Cerebellar cortex (tissue), 1 donor: ENCODE results near the gene NCR3LG1.
"Not testable (repeated sequence)": the region's sequence is repeated elsewhere in the genome, so short reads cannot be mapped to it uniquely, and the experiment has no call there.

ENCODE experiments used
- DNase-seq: peaks from one replicate; pipeline ENCODE4 v3.0.0-alpha.2; 2015; ENCODE audit warnings: low spot score

The NCR3LG1 gene

DNA sequence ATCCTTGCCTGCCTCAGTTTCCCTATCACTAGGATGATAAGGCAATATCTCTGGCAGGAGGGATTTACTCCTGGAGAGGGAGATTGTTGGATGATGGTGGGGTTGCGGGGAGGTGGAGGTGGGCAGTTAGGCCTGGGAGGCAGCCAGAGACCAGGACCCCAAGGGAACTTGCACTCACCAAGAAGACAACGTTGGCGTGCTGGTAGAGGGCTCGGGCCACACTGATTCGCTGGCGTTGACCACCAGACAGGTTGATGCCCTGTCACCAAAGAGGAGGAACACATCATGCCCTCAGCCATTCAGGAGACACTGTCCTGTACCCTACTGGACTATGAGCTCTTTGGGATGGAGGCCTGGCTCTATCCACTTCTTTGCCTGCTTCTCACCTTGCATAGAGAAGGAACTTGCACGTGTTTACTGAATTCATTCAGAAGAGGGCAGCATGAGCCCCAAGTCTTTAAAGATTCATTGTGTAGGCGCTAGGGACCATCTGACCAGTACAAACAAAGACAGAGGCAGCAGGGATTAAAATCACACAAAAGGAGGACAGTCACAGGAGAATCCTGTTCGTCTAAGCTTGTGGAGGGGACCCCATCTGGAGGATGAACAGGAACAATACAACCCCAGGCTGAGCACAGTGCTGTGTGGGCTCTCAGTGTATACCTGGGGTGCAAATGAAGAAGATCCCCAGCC lies 61.0 kb downstream of the NCR3LG1 start:
- peak; percentile 25 for DNase-seq

DNA sequence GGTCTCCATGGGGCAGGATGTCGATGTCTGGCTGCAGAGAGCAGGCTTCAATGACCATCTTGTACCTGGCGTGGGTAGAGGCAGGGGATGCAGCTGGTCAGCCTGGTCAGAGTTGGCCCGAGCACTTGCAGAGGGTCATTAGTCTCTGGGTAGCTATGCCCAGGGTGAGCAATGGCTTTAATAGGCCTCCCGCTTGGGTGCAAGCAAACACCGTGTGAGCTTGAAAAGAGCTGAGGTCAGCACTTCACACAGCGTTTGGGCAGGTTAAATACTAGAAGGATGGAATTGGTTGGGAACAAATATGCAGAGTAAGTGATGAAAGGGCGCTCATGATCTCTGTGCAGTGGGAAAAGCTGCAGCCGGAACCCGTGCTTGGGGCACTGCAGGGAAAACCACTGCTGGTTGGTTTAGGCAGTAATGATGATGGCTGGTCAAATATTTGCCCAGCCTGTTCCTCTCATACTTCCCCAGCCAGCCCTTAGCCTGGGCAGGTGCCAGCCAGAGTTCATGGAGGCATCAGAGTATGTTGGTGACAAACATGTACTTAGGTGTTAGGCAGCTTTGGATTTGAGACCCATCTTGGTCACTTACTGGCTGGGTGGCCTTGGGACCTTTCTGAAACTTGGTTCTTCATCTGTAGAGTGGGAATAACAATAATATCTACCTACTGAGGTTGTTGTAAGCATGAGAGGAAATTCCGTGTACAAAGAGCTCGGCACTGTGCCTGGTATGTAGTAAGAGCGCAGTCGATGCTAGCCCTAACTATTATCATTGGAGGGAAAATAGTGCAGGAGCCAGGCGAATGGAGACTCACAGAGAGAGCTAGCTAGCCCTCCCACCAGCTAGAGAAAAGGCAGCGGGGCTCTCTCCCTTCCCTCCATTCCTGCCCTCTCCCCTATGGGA lies 62.1 kb downstream of the NCR3LG1 start:
- DNase-seq, result no peak

DNA sequence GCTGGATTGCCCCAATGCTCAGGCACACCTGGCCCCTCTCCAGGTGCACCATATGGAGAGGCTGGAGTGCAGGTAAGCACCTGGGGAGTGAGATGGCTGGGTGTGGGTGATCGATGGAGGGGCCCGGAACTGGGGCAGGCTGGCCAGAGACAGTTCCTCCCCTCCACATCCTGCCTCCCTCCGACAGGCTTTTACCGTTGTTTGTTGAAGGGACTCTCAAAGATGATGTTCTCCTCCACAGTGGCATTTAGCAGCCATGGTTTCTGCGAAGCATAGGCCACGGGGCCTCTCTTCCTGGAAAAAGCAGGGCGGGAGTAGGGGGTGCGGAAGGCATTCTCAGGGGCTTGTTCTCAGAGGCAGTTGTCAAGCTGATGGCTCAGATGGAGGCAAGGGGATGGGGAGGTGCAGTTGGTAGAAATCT lies 62.7 kb downstream of the NCR3LG1 start:
- DNase-seq, result no peak

DNA sequence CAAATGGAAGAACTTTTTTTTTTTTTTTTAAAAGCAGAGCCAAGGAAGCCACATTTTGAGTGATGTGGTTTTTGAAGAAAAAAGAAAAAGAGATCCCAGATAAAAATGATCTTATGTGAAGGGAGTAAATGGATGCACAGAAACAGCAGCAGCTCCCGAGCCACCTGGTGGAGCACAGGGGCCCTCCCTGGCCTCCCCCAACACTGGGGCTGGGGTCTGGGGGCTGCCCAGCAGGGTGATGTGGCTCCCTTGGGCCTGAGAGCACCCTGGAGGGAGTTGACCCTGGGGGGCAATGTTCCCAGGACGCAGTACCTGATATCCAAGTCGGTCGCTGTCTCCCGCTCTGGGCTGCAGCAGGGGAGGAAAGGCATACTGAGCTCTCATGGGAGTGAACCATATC lies 63.4 kb downstream of the NCR3LG1 start:
- DNase-seq, result no peak

DNA sequence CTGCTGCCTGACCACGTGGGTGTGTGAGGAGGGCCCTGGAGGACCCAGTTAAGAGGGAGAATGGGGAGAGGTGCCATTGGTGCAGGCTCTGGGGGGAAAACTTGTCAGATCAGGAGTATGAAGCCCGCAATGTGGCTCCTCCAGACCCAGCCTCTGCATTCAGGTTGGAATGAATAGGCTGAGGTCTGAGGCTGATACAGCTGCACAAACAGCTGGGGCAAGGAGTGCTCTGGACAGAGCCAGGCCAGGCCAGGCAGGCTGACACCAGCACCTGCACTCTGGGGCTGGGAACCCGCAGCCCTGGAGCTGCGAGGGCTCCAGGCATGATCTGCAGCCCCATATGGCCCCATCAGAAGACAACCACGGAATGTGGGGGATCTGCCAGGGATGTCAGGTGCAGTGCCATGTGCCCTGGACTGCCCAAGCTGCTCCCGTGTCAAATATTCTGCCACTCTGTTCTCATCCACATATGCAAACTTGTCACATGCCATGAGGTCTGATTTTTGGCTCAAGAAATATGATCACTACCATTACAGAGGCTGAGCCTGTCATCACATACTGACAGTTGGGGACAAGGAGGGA lies 64.0 kb downstream of the NCR3LG1 start:
- DNase-seq, result peak; percentile 92

DNA sequence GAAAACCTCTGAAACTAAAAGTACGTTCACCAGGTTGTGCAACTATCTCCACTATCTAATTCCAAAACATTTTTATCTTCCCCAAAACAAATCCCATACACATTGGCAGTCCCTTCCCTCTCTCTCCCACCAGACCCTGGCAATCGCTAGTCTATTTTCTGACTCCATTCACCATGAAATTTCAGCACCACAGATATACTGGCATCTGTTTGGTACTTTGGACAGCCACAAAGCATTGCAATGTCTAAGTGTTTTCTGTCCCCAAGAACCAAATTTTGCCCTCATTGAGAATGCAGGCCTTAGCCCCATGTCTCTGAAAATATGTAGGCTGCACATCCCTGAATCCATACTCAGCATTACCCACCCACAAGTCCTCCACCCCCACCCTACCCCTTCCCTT lies 64.9 kb downstream of the NCR3LG1 start:
- no peak for DNase-seq

DNA sequence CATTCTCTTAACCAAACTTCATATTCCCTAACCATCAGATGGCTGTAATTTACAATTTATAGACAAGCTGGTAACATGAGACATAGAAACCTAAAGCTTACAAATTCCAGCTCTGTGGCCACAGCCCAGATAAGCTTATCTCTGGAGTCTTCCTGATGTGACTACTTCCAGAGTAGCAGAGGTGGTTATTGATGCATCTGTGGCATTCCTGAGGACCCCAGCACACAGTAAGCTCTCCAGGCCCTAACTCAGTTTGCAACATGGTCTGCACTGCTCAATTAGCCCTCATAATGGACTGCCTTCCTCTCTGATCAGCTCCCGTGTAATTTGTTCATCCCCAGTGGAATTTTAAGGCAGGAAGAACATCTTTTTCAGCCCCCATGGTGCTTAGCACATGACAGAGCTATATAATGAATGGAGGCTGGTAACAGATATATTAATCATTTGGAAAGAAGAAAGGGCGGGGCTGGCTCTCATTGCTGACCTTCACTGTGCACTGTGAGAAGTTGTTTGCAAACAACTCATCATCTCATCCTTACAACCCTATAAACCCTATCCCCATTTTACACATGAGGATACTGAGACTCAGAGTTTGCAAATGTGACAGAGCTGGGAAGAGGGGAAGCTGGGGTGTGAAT lies 67.0 kb downstream of the NCR3LG1 start:
- no peak for DNase-seq

DNA sequence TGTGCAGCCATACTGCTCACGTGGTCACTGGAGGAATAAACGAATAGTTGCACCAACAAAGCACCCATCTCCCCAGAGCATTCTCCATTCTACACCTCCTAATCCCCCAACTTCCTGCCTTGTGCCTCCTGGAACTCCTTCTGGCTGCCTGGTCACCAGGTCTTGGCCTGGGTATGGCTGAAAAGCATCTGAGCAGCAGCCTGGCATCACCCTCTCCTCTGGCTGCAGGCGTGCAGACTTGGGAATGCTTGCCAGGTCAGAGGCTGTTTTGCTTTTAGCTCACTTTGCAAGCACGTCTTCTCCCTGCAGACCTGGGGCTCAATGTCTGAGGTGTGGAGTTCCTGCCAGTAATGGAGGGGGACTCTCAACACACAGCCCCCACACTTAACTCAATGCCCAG lies 70.2 kb downstream of the NCR3LG1 start:
- peak; percentile 63 for DNase-seq

DNA sequence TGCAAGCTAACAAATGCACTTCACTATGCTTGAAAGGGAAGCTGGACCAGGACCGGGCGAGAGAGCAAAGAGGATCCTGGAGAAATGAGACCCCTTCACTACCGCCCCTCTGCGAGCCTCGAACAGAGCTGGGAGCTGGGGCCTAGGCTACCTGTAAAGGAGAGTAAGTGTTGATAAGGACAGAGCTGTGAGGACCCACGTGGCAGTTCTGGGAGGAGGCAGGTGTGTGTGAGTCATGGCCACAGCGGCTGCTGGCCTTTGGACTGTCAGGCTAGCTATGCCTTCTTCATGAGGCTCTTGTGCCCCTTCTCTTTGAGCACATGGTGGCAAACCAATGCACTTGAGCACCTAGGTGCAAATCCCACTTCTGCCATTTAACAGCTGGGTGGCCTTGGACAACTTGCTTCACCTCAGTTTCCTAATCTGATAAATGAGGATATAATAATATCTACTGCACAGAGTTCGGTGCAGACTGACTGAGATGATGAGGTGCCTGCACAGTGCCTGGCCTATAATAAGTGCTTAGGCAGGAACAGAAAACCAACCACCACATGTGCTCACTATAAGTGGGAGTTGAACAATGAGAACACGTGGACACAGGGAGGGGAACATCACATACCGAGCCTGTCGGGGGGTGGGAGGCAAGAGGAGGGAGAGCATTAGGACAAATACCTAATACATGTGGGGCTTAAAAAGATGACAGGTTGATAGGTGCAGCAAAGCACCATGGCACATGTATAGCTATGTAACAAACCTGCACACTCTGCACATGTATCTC lies 72.1 kb downstream of the NCR3LG1 start:
- DNase-seq, result no peak

DNA sequence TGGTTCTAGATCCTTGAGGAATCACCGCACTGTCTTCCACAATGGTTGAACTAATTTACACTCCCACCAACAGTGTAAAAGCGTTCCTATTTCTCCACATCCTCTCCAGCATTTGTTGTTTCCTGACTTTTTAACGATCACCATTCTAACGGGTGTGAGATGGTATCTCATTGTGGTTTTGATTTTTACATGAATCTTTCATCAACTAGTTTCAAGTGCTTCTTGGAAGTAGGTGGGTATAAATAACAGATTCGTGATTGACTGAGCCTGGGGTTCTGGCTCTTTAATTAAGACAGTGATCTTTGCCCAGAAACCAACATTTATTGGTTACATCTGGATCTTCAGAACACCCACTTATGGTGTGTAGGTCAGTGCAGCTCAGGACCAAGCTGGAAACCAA lies 74.6 kb downstream of the NCR3LG1 start:
- not testable (repeated sequence) for DNase-seq
